Measurements from ENCODE around the gene NTM. TPM values are rescaled to one million over a fixed set of nuclear protein-coding genes. Genes with fewer than 3 reads are reported as not detected.

Gene NTM
- total RNA-seq, 2 donors from 2014 or later, result 19.1 to 44.7 TPM

GRCh38 chr11:131389582-131389981 lies 19.2 kb downstream of the NTM start:
- Histone ChIP-seq H3K9me3 (no peaks in the 10 kb centered on the region), H3K4me1 (no peaks in the 10 kb centered on the region), H3K27me3 (no peaks in the 10 kb centered on the region), H3K4me3 (no peak overlapping the region), H3K27ac (no peak overlapping the region), H3K36me3 (no peaks in the 10 kb centered on the region)
- TF ChIP-seq, protein P1, sequence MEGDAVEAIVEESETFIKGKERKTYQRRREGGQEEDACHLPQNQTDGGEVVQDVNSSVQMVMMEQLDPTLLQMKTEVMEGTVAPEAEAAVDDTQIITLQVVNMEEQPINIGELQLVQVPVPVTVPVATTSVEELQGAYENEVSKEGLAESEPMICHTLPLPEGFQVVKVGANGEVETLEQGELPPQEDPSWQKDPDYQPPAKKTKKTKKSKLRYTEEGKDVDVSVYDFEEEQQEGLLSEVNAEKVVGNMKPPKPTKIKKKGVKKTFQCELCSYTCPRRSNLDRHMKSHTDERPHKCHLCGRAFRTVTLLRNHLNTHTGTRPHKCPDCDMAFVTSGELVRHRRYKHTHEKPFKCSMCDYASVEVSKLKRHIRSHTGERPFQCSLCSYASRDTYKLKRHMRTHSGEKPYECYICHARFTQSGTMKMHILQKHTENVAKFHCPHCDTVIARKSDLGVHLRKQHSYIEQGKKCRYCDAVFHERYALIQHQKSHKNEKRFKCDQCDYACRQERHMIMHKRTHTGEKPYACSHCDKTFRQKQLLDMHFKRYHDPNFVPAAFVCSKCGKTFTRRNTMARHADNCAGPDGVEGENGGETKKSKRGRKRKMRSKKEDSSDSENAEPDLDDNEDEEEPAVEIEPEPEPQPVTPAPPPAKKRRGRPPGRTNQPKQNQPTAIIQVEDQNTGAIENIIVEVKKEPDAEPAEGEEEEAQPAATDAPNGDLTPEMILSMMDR (IDR thresholded peaks at IDR 0.05), result no peak
- no peak for DNase-seq (ENCODE audit: low spot score)

GRCh38 chr11:131391176-131391575 lies 20.8 kb downstream of the NTM start:
- Histone ChIP-seq H3K27ac (no peak overlapping the region), H3K4me3 (no peak overlapping the region), H3K9me3 (no peaks in the 10 kb centered on the region), H3K4me1 (no peaks in the 10 kb centered on the region), H3K27me3 (no peaks in the 10 kb centered on the region), H3K36me3 (no peaks in the 10 kb centered on the region)
- TF ChIP-seq, protein P1 (IDR thresholded peaks at IDR 0.05), result no peak
- no peak for DNase-seq (ENCODE audit: low spot score)

- Histone ChIP-seq H3K4me3 (no peak overlapping the region), H3K27ac (no peak overlapping the region), H3K4me1 (no peaks in the 10 kb centered on the region), H3K9me3 (no peaks in the 10 kb centered on the region), H3K27me3 (no peaks in the 10 kb centered on the region), H3K36me3 (no peaks in the 10 kb centered on the region)
- no peak for DNase-seq (ENCODE audit: low spot score)
- TF ChIP-seq, protein P1 (IDR thresholded peaks at IDR 0.05), result no peak
Observed at GRCh38 chr11:131392528-131393255, 22.3 kb downstream of the NTM start.

- Histone ChIP-seq H3K4me3 (no peak overlapping the region), H3K27me3 (no peaks in the 10 kb centered on the region), H3K4me1 (no peaks in the 10 kb centered on the region), H3K9me3 (no peaks in the 10 kb centered on the region), H3K36me3 (no peaks in the 10 kb centered on the region), H3K27ac (no peak overlapping the region)
- DNase-seq (ENCODE audit: low spot score), result no peak
- TF ChIP-seq, protein P1 (IDR thresholded peaks at IDR 0.05), result no peak
Observed at GRCh38 chr11:131393691-131394090, 23.3 kb downstream of the NTM start.

GRCh38 chr11:131397675-131398074 lies 27.3 kb downstream of the NTM start:
- TF ChIP-seq, protein P1 (IDR thresholded peaks at IDR 0.05), result no peak
- H3K4me3 ChIP-seq, result no peak overlapping the region
- H3K27ac ChIP-seq, result no peak overlapping the region
- no peaks in the 10 kb centered on the region for H3K9me3 ChIP-seq
- H3K27me3 ChIP-seq, result no peaks in the 10 kb centered on the region
- H3K36me3 ChIP-seq, result no peaks in the 10 kb centered on the region
- H3K4me1 ChIP-seq, result no peaks in the 10 kb centered on the region
- DNase-seq (ENCODE audit: low spot score), result no peak

DNA sequence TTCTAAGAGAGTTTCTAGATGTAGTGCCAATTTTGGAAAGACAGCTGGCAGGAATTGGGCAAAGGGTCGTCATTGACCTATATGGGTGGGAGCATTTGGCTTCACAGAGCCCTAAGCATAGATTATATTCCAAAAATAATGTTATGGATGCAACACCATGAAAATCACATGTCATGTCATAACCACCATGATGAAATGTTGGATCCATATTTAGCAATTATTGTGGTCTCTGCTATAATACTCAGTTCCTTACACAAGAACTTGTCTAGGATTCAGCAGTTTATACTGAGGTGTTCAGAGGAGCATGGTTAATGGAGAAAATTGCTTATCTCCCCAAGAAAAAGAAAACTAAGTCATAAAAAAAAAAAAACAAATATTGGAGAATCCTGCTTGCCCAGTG lies 31.6 kb downstream of the NTM start:
- no peaks in the 10 kb centered on the region for H3K9me3 ChIP-seq
- TF ChIP-seq, protein P1 (IDR thresholded peaks at IDR 0.05), result no peak
- no peak for DNase-seq (ENCODE audit: low spot score)
- no peaks in the 10 kb centered on the region for H3K36me3 ChIP-seq
- no peak overlapping the region for H3K4me3 ChIP-seq
- no peaks in the 10 kb centered on the region for H3K27me3 ChIP-seq
- H3K27ac ChIP-seq, result no peak overlapping the region
- no peaks in the 10 kb centered on the region for H3K4me1 ChIP-seq
